Activated T-helper 1 cell treated with anti-CD3 and anti-CD28 coated beads, Interleukin-12 subunit alpha, Interleukin-12 subunit beta, Interleukin-2, Interleukin-4 antibody, amounts not matched to agents 30 ng/mL and 10 ng/mL and 1 ng/mL, durations not matched to agents 14 hours and 24 hours and 36 hours (primary cell): ENCODE measurements around the gene MEDAG. TPM values are rescaled to one million over a fixed set of nuclear protein-coding genes. Genes with fewer than 3 reads are reported as not detected.
"Not testable (repeated sequence)": the region's sequence is repeated elsewhere in the genome, so short reads cannot be mapped to it uniquely, and the experiment has no call there.

Experiments used
- DNase-seq: peaks from one replicate; pipeline ENCODE4 v3.0.0; 2021; ENCODE audit warnings: low spot score
- H3K27ac Mint-ChIP-seq: one replicate; pipeline ENCODE4 v1.8.0; 2021; ENCODE audit warnings: mild to moderate bottlenecking, mixed read lengths
- H3K27me3 Mint-ChIP-seq: one replicate; pipeline ENCODE4 v1.8.0; 2022; ENCODE audit warnings: mild to moderate bottlenecking, moderate library complexity, mixed read lengths; ENCODE audit not compliant: insufficient read depth
- H3K36me3 Mint-ChIP-seq: one replicate; pipeline ENCODE4 v1.8.0; 2021; ENCODE audit warnings: low read depth, mixed read lengths
- H3K4me1 Mint-ChIP-seq: one replicate; pipeline ENCODE4 v1.8.0; 2021; ENCODE audit warnings: low read depth, mixed read lengths
- H3K4me3 Mint-ChIP-seq: one replicate; pipeline ENCODE4 v1.8.0; 2021; ENCODE audit warnings: mild to moderate bottlenecking, moderate library complexity, mixed read lengths
- H3K9me3 Mint-ChIP-seq: one replicate; pipeline ENCODE4 v1.8.0; 2021; ENCODE audit warnings: mixed read lengths
- intact Hi-C: fragments of 100-400 bp; cut with micrococcal nuclease; formaldehyde crosslinking; loops from one replicate; pipeline ENCODE4 v1.15.1; 2024
- total RNA-seq: library from RNA; stranded (reverse); gene quantifications from 2 replicates; pipeline ENCODE4 v1.2.3, GENCODE V29; 2022

Gene MEDAG
- total RNA-seq, 1 donor from 2014 or later, result not detected

- intact Hi-C loops, result no loop called here
- no peak overlapping the region for H3K27ac Mint-ChIP-seq
- DNase-seq, result no peak
- H3K36me3 Mint-ChIP-seq, result no peaks in the 10 kb centered on the region
- H3K9me3 Mint-ChIP-seq, result no peaks in the 10 kb centered on the region
- H3K4me1 Mint-ChIP-seq, result peaks cover 5% of the 10 kb centered on the region
- no peak overlapping the region for H3K4me3 Mint-ChIP-seq
- H3K27me3 Mint-ChIP-seq, result peaks cover 27% of the 10 kb centered on the region
Measured at GRCh38 chr13:30924721-30925120, 18.6 kb downstream of the MEDAG start.

GRCh38 chr13:30925429-30925828 lies 19.4 kb downstream of the MEDAG start:
- H3K4me1 Mint-ChIP-seq, result peaks cover 5% of the 10 kb centered on the region
- no peaks in the 10 kb centered on the region for H3K36me3 Mint-ChIP-seq
- H3K27me3 Mint-ChIP-seq, result peaks cover 25% of the 10 kb centered on the region
- no peak overlapping the region for H3K4me3 Mint-ChIP-seq
- intact Hi-C loops, result no loop called here
- DNase-seq, result no peak
- H3K9me3 Mint-ChIP-seq, result no peaks in the 10 kb centered on the region
- no peak overlapping the region for H3K27ac Mint-ChIP-seq

- Mint-ChIP-seq H3K36me3 (no peaks in the 10 kb centered on the region), H3K27ac (no peak overlapping the region), H3K27me3 (peaks cover 29% of the 10 kb centered on the region), H3K9me3 (no peaks in the 10 kb centered on the region), H3K4me1 (peaks cover 5% of the 10 kb centered on the region), H3K4me3 (no peak overlapping the region)
- intact Hi-C loops, result no loop called here
- DNase-seq, result no peak
Measured at GRCh38 chr13:30926781-30927180, 20.7 kb downstream of the MEDAG start.

- H3K27me3 Mint-ChIP-seq, result peaks cover 33% of the 10 kb centered on the region
- H3K9me3 Mint-ChIP-seq, H3K4me3 Mint-ChIP-seq, DNase-seq, intact Hi-C loops, H3K27ac Mint-ChIP-seq, H3K36me3 Mint-ChIP-seq, H3K4me1 Mint-ChIP-seq: not testable (repeated sequence)
Measured at GRCh38 chr13:30927188-30927587, 21.1 kb downstream of the MEDAG start.

- Mint-ChIP-seq H3K4me1 (peaks cover 5% of the 10 kb centered on the region), H3K27me3 (peaks cover 36% of the 10 kb centered on the region), H3K9me3 (no peaks in the 10 kb centered on the region), H3K36me3 (no peaks in the 10 kb centered on the region), H3K4me3 (no peak overlapping the region), H3K27ac (no peak overlapping the region)
- intact Hi-C loops, result no loop called here
- no peak for DNase-seq
Measured at GRCh38 chr13:30927595-30927994, 21.5 kb downstream of the MEDAG start.

- Mint-ChIP-seq H3K9me3 (no peaks in the 10 kb centered on the region), H3K4me1 (peaks cover 5% of the 10 kb centered on the region), H3K36me3 (no peaks in the 10 kb centered on the region), H3K27me3 (peaks cover 42% of the 10 kb centered on the region), H3K27ac (no peak overlapping the region), H3K4me3 (no peak overlapping the region)
- intact Hi-C loops, result no loop called here
- no peak for DNase-seq
Measured at GRCh38 chr13:30928978-30929377, 22.9 kb downstream of the MEDAG start.

- intact Hi-C loops, result no loop called here
- DNase-seq, result no peak
- no peaks in the 10 kb centered on the region for H3K4me1 Mint-ChIP-seq
- no peaks in the 10 kb centered on the region for H3K9me3 Mint-ChIP-seq
- no peaks in the 10 kb centered on the region for H3K36me3 Mint-ChIP-seq
- peaks cover 38% of the 10 kb centered on the region for H3K27me3 Mint-ChIP-seq
- H3K4me3 Mint-ChIP-seq, result no peak within 1 kb of the TSS
- no peak within 1 kb of the TSS for H3K27ac Mint-ChIP-seq
Measured at GRCh38 chr13:30932481-30933353, 26.6 kb downstream of the MEDAG start, which contains the start of gene TEX26. TSS of gene TEX26 (plus strand) at chr13:30932656. CDS start at chr13:30932716, 60 bp downstream.

- Mint-ChIP-seq H3K27ac (no peak overlapping the region), H3K27me3 (peaks cover 34% of the 10 kb centered on the region), H3K4me1 (no peaks in the 10 kb centered on the region), H3K4me3 (no peak overlapping the region), H3K36me3 (no peaks in the 10 kb centered on the region), H3K9me3 (no peaks in the 10 kb centered on the region)
- intact Hi-C loops, result no loop called here
- no peak for DNase-seq
Measured at GRCh38 chr13:30933354-30933670, 27.2 kb downstream of the MEDAG start.

GRCh38 chr13:30934381-30934780 lies 28.3 kb downstream of the MEDAG start:
- no peaks in the 10 kb centered on the region for H3K36me3 Mint-ChIP-seq
- no peak overlapping the region for H3K4me3 Mint-ChIP-seq
- H3K9me3 Mint-ChIP-seq, result no peaks in the 10 kb centered on the region
- no peak for DNase-seq
- H3K27me3 Mint-ChIP-seq, result peaks cover 34% of the 10 kb centered on the region
- H3K4me1 Mint-ChIP-seq, result no peaks in the 10 kb centered on the region
- intact Hi-C loops, result no loop called here
- no peak overlapping the region for H3K27ac Mint-ChIP-seq

- Mint-ChIP-seq H3K9me3 (no peaks in the 10 kb centered on the region), H3K27me3 (peaks cover 32% of the 10 kb centered on the region)
Measured at GRCh38 chr13:30934803-30935202, 28.7 kb downstream of the MEDAG start.

GRCh38 chr13:30936971-30937370 lies 30.9 kb downstream of the MEDAG start:
- no peak for DNase-seq
- no peaks in the 10 kb centered on the region for H3K36me3 Mint-ChIP-seq
- no peak overlapping the region for H3K4me3 Mint-ChIP-seq
- H3K9me3 Mint-ChIP-seq, result no peaks in the 10 kb centered on the region
- H3K27ac Mint-ChIP-seq, result no peak overlapping the region
- H3K4me1 Mint-ChIP-seq, result no peaks in the 10 kb centered on the region
- H3K27me3 Mint-ChIP-seq, result peaks cover 19% of the 10 kb centered on the region
- intact Hi-C loops, result no loop called here

More at GRCh38 chr13:30934803-30935202, 28.7 kb downstream of the MEDAG start:
- no peak overlapping the region for H3K27ac Mint-ChIP-seq
- DNase-seq, result no peak
- no peaks in the 10 kb centered on the region for H3K36me3 Mint-ChIP-seq
- H3K4me1 Mint-ChIP-seq, result no peaks in the 10 kb centered on the region
- intact Hi-C loops, result no loop called here
- H3K4me3 Mint-ChIP-seq, result no peak overlapping the region

GRCh38 chr13:30943881-30944280 lies 37.8 kb downstream of the MEDAG start:
- Mint-ChIP-seq H3K4me3 (no peak overlapping the region), H3K4me1 (no peaks in the 10 kb centered on the region), H3K27me3 (peaks cover 26% of the 10 kb centered on the region), H3K36me3 (no peaks in the 10 kb centered on the region), H3K9me3 (peaks cover 8% of the 10 kb centered on the region), H3K27ac (no peak overlapping the region)
- DNase-seq, result no peak
- intact Hi-C loops, result no loop called here

GRCh38 chr13:30957258-30957943 lies 51.3 kb downstream of the MEDAG start:
- Mint-ChIP-seq H3K27me3 (peaks cover 28% of the 10 kb centered on the region), H3K4me1 (no peaks in the 10 kb centered on the region), H3K36me3 (no peaks in the 10 kb centered on the region), H3K27ac (no peak overlapping the region), H3K9me3 (peaks cover 6% of the 10 kb centered on the region), H3K4me3 (no peak overlapping the region)
- DNase-seq, result no peak
- intact Hi-C loops, result no loop called here
